ENCODE data around the gene NR6A1. TPM values are rescaled to one million over a fixed set of nuclear protein-coding genes. Genes with fewer than 3 reads are reported as not detected.

Gene NR6A1
- total RNA-seq, 2 donors from 2014 or later, result 4.8 to 4.9 TPM

- no peaks in the 10 kb centered on the region for H3K9me3 ChIP-seq
- H3K36me3 ChIP-seq, result no peaks in the 10 kb centered on the region
- no peaks in the 10 kb centered on the region for H3K27me3 ChIP-seq
- DNase-seq, result no peak
- no peak overlapping the region for H3K4me3 ChIP-seq
- TF ChIP-seq CTCF (IDR thresholded peaks at IDR 0.05), result no peak
- no peak overlapping the region for H3K27ac ChIP-seq
- H3K9ac ChIP-seq (ENCODE audit: low read depth in 2 of 2, low read length in 2 of 2), result no peak overlapping the region
- intact Hi-C loops (cut with DNase I), result no loop called here
- no peaks in the 10 kb centered on the region for H3K4me1 ChIP-seq
These were observed 76.5 kb downstream of the NR6A1 start for GRCh38 chr9:124694414-124695279.

GRCh38 chr9:124693403-124693802, 77.7 kb downstream of the NR6A1 start:
- no peak for TF ChIP-seq CTCF (IDR thresholded peaks at IDR 0.05)
- H3K27me3 ChIP-seq, result no peaks in the 10 kb centered on the region
- no peak for DNase-seq
- no peaks in the 10 kb centered on the region for H3K9me3 ChIP-seq
- intact Hi-C loops (cut with DNase I), result no loop called here
- no peaks in the 10 kb centered on the region for H3K36me3 ChIP-seq
- no peaks in the 10 kb centered on the region for H3K4me1 ChIP-seq
- no peak overlapping the region for H3K4me3 ChIP-seq
- no peak overlapping the region for H3K27ac ChIP-seq
- H3K9ac ChIP-seq (ENCODE audit: low read depth in 2 of 2, low read length in 2 of 2), result no peak overlapping the region

GRCh38 chr9:124688238-124688904, 82.7 kb downstream of the NR6A1 start:
- Histone ChIP-seq H3K4me1 (no peaks in the 10 kb centered on the region), H3K36me3 (no peaks in the 10 kb centered on the region), H3K9me3 (no peaks in the 10 kb centered on the region), H3K9ac (ENCODE audit: low read depth in 2 of 2, low read length in 2 of 2) (no peak overlapping the region), H3K4me3 (no peak overlapping the region), H3K27ac (no peak overlapping the region), H3K27me3 (no peaks in the 10 kb centered on the region)
- no peak for DNase-seq
- intact Hi-C loops (cut with DNase I), result no loop called here
- no peak for TF ChIP-seq CTCF (IDR thresholded peaks at IDR 0.05)

GRCh38 chr9:124686918-124687317, 84.2 kb downstream of the NR6A1 start:
- Histone ChIP-seq H3K36me3 (no peaks in the 10 kb centered on the region), H3K9ac (ENCODE audit: low read depth in 2 of 2, low read length in 2 of 2) (no peak overlapping the region), H3K4me3 (no peak overlapping the region), H3K4me1 (no peaks in the 10 kb centered on the region), H3K9me3 (no peaks in the 10 kb centered on the region), H3K27me3 (no peaks in the 10 kb centered on the region), H3K27ac (no peak overlapping the region)
- no peak for DNase-seq
- intact Hi-C loops (cut with DNase I), result no loop called here
- TF ChIP-seq CTCF (IDR thresholded peaks at IDR 0.05), result no peak

- no peak overlapping the region for H3K4me3 ChIP-seq
- TF ChIP-seq CTCF (IDR thresholded peaks at IDR 0.05), result no peak
- intact Hi-C loops (cut with DNase I), result no loop called here
- no peaks in the 10 kb centered on the region for H3K9me3 ChIP-seq
- H3K9ac ChIP-seq (ENCODE audit: low read depth in 2 of 2, low read length in 2 of 2), result no peak overlapping the region
- no peak for DNase-seq
- H3K36me3 ChIP-seq, result no peaks in the 10 kb centered on the region
- H3K27ac ChIP-seq, result no peak overlapping the region
- H3K4me1 ChIP-seq, result no peaks in the 10 kb centered on the region
- H3K27me3 ChIP-seq, result no peaks in the 10 kb centered on the region
These were observed 85.9 kb downstream of the NR6A1 start for GRCh38 chr9:124685217-124685616.

All from colonic mucosa (tissue), 4 donors.